Skin epidermis (tissue), 12 donors: Measurements from ENCODE around the gene GBGT1.
A peak's percentile ranks its signal among the peaks of the same experiment; 100 is the strongest.

Experiments used
- H3K27ac ChIP-seq, 21 experiments: fragments of 200-600 bp; sonication (generic) in 11 of 21; one replicate each; pipeline ENCODE4 v1.5.0; 2020; ENCODE audit warnings: mild to moderate bottlenecking in 3 of 21, inconsistent platforms in 2 of 21, moderate library complexity in 2 of 21
- H3K4me3 ChIP-seq, 7 experiments: fragments of 200-600 bp; sonication (generic) in 2 of 7; one replicate each; pipeline ENCODE4 v1.5.0; 2020; ENCODE audit warnings: inconsistent platforms in 2 of 7, mild to moderate bottlenecking in 2 of 7, moderate library complexity in 1 of 7

GBGT1 gene

GRCh38 chr9:133108794-133109641, 54.7 kb downstream of the GBGT1 start:
- Histone ChIP-seq H3K27ac (no peak overlapping the region), H3K4me3 (no peak overlapping the region)

GRCh38 chr9:133107961-133108793, 55.5 kb downstream of the GBGT1 start:
- Histone ChIP-seq H3K27ac (no peak overlapping the region), H3K4me3 (no peak overlapping the region)

- no peak overlapping the region for H3K27ac ChIP-seq
- no peak overlapping the region for H3K4me3 ChIP-seq
Observed at GRCh38 chr9:133107245-133107722, 56.4 kb downstream of the GBGT1 start.

- Histone ChIP-seq H3K27ac (no peak overlapping the region), H3K4me3 (no peak overlapping the region)
Observed at GRCh38 chr9:133106511-133107244, 57.0 kb downstream of the GBGT1 start.

- no peak overlapping the region for H3K27ac ChIP-seq
Observed at GRCh38 chr9:133105461-133105770, 58.3 kb downstream of the GBGT1 start.

GRCh38 chr9:133104718-133105460, 58.8 kb downstream of the GBGT1 start:
- Histone ChIP-seq H3K27ac (no peak overlapping the region), H3K4me3 (no peak overlapping the region)

More at GRCh38 chr9:133105461-133105770, 58.3 kb downstream of the GBGT1 start:
- H3K4me3 ChIP-seq, result no peak overlapping the region

- Histone ChIP-seq H3K27ac (peak overlapping the region in 3 of 21 experiments; percentile 7 to 33 (median 15)), H3K4me3 (no peak overlapping the region)
Observed at GRCh38 chr9:133103987-133104505, 59.7 kb downstream of the GBGT1 start.

GRCh38 chr9:133103183-133103986, 60.3 kb downstream of the GBGT1 start:
- peak overlapping the region in 4 of 21 experiments; percentile 7 to 42 (median 24) for H3K27ac ChIP-seq
- no peak overlapping the region for H3K4me3 ChIP-seq
